Esophagus squamous epithelium (tissue), 4 donors: ENCODE measurements around the gene CRYBA1.

ENCODE experiments used
- CTCF ChIP-seq, 6 experiments: fragments of 450-650 bp in 4 of 6; fragments of 200-600 bp in 2 of 6; sonication (generic) in 2 of 6; IDR thresholded peaks; one replicate each; pipeline ENCODE4 v1.5.1; 2016 to 2019; ENCODE audit warnings: antibody characterized with exemption in 6 of 6, mild to moderate bottlenecking in 4 of 6, moderate library complexity in 4 of 6
- POLR2A ChIP-seq, 4 donors: fragments of 450-650 bp; IDR thresholded peaks; one replicate each; pipeline ENCODE4 v1.6.1; 2017; ENCODE audit warnings: antibody characterized with exemption in 4 of 4, mild to moderate bottlenecking in 4 of 4, moderate library complexity in 3 of 4

DNA sequence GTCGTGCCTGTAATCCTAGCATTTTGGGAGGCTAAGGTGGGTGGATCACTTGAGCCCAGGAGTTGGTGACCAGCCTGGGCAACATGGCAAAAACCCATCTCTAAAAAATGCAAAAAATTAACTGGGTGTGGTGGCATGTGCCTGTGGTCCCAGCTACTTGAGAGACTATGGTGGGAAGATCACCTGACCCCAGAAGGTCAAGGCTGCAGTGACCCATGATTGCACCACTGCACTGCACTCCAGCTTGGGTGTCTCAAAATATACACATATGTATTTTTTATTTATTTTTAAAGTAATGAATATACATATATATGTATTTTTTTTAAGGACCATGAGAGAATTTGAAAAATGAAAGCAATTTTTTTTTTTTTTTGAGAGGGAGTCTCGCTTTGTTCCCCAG is 52.4 kb downstream of the CRYBA1 start:
- no peak for TF ChIP-seq CTCF (IDR thresholded peaks at IDR 0.05)
- no peak for TF ChIP-seq POLR2A (IDR thresholded peaks at IDR 0.05)
